ENCODE data around the gene FRMD4B.

The FRMD4B gene

DNA sequence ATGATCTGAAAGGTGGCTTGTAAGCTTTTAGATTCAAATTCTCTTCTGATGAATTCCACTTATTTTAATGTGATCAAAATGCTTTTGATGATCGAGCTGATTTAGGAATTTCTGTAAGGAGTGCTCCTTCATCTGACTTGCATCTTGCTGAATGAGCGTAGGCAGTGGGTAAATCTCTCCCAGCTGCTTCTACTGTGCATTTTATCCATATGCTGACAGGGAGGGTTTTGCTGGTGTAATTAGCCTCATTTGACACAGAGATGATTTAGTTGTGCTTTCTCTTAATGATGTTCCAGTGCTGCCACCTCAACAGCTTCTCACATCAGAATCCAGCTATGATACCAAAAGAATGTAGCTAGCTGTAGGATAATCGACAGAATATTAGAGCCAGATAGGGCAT is 259.7 kb downstream of the FRMD4B start:
- TF ChIP-seq, protein P1, sequence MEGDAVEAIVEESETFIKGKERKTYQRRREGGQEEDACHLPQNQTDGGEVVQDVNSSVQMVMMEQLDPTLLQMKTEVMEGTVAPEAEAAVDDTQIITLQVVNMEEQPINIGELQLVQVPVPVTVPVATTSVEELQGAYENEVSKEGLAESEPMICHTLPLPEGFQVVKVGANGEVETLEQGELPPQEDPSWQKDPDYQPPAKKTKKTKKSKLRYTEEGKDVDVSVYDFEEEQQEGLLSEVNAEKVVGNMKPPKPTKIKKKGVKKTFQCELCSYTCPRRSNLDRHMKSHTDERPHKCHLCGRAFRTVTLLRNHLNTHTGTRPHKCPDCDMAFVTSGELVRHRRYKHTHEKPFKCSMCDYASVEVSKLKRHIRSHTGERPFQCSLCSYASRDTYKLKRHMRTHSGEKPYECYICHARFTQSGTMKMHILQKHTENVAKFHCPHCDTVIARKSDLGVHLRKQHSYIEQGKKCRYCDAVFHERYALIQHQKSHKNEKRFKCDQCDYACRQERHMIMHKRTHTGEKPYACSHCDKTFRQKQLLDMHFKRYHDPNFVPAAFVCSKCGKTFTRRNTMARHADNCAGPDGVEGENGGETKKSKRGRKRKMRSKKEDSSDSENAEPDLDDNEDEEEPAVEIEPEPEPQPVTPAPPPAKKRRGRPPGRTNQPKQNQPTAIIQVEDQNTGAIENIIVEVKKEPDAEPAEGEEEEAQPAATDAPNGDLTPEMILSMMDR (IDR thresholded peaks at IDR 0.05; ENCODE audit: insufficient read depth, low read depth, low read length, missing control alignments) = no peak
- no peak overlapping the region for H3K4me3 ChIP-seq (ENCODE audit: low read depth, low read length)
- DNase-seq (ENCODE audit: low read depth) = no peak

DNA sequence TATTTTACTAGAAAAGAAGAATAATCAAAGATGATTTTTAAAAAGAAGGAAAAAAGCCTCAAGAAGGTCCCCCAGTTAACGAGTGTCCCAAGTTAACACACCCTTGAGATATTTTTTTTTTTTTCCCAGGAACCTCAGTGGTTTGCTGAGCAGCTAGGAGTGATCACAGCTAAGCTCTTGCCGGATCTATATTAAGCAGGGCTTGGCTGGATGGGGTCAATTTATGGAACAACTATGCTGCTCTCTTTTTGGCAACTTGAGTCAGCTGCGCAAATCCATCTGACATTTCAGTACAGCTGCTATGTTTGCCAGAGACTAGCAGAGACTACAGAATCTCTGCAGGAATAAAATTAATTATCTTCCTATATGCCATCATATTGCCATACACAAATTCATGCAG is 263.5 kb downstream of the FRMD4B start, which contains the start of gene LMOD3:
TSS of gene LMOD3 (minus strand) at position 193 of the 400 bp plus-strand sequence. CDS start 209 bp downstream, outside the sequence.
- no peak for DNase-seq (ENCODE audit: low read depth)
- no peak within 1 kb of the TSS for H3K4me3 ChIP-seq (ENCODE audit: low read depth, low read length)
- TF ChIP-seq, protein P1 (IDR thresholded peaks at IDR 0.05; ENCODE audit: insufficient read depth, low read depth, low read length, missing control alignments) = no peak

DNA sequence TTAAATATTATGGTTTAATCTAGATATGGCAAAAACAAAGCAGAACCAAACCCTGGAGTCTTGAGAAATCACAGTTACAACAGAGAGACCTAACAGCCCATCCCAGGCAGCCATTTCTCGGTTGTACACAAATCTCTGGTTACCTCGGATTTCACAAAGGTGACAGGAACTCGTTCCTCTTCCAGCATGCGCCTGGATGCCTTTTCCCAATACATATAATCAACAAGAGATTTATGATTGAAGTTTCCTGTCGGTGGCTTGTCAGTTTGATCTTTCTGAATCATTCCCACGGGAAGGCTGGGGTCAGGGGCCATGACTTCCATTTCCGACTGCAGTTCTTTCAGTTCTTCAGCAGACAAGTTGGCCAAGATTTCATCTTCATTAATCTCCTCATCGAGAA is 263.9 kb downstream of the FRMD4B start:
- no peak overlapping the region for H3K4me3 ChIP-seq (ENCODE audit: low read depth, low read length)
- TF ChIP-seq, protein P1 (IDR thresholded peaks at IDR 0.05; ENCODE audit: insufficient read depth, low read depth, low read length, missing control alignments) = no peak
- DNase-seq (ENCODE audit: low read depth) = no peak

DNA sequence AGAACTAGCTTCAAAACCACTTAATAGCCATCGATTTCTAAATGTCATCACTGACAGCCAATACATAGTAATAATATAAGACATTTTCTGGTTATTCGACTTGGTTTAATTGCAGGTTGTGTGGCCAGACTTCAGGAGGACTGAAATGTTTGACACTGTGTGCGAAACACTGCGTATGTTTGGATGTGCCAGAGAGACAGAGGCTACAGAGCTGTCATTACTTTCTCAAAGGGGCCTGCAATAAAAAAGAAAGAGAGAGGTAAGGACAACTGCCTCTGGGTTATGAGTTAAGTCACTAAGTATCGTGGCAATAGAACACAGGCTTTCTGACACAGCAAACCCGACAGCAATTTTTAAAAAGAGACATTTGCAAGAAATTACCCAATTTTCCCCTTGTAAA is 264.4 kb downstream of the FRMD4B start:
- TF ChIP-seq, protein P1 (IDR thresholded peaks at IDR 0.05; ENCODE audit: insufficient read depth, low read depth, low read length, missing control alignments) = no peak
- H3K4me3 ChIP-seq (ENCODE audit: low read depth, low read length) = no peak overlapping the region
- DNase-seq (ENCODE audit: low read depth) = no peak

DNA sequence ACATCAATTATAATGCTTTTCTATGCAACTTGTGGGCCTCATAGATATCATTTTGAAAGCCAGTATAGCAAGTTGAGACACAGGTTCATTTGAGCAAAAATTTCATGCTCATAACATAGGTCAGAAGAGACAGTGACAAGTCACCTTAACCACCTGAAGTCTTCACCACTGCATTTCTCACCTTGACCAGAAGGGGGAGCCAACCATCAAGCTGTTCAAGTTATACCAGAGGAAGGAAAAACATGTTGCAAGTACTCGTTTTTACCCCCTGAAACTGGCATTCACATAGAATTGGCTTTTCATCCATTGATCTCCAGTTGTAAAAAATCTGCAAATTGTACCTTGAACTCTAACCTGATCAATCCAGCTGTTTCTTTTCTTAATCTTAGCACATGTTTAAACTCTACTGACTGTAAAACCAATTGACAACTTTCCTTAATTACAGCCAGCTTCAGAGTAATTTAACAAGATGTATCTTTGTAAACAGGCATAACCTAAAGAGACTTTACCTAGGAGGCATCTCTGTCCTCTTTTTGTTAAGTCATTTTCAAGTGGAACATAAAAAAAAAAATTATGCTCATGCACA is 264.9 kb downstream of the FRMD4B start:
- no peak overlapping the region for H3K4me3 ChIP-seq (ENCODE audit: low read depth, low read length)
- TF ChIP-seq, protein P1 (IDR thresholded peaks at IDR 0.05; ENCODE audit: insufficient read depth, low read depth, low read length, missing control alignments) = peak; percentile 95
- peak; percentile 91 for DNase-seq (ENCODE audit: low read depth)
